Hepatocyte (in vitro differentiated cells): ENCODE data around the gene COL4A1. TPM values are rescaled to one million over a fixed set of nuclear protein-coding genes. Genes with fewer than 3 reads are reported as not detected.

ENCODE experiments used
- DNase-seq: peaks from one replicate; pipeline ENCODE4 v3.0.0-alpha.2; 2016; ENCODE audit warnings: low spot score
- H2AFZ ChIP-seq: fragments of 200-600 bp; sonication (generic); 2 replicates; pipeline ENCODE4 v1.6.0; 2016; ENCODE audit warnings: antibody characterized with exemption, mild to moderate bottlenecking
- H3K27ac ChIP-seq: fragments of 200-600 bp; sonication (generic); 2 replicates; pipeline ENCODE4 v1.5.1; 2016; ENCODE audit warnings: mild to moderate bottlenecking
- H3K27me3 ChIP-seq: fragments of 200-600 bp; sonication (generic); 2 replicates; pipeline ENCODE4 v1.6.1; 2016
- H3K36me3 ChIP-seq: fragments of 200-600 bp; sonication (generic); replicated peaks from 2 replicates; pipeline ENCODE4 v1.5.1; 2016; ENCODE audit warnings: low read depth; ENCODE audit not compliant: insufficient read depth
- H3K4me1 ChIP-seq: fragments of 200-600 bp; sonication (generic); 2 replicates; pipeline ENCODE4 v1.5.1; 2016; ENCODE audit warnings: mild to moderate bottlenecking, moderate library complexity; ENCODE audit not compliant: insufficient read depth
- H3K4me2 ChIP-seq: fragments of 200-600 bp; sonication (generic); 2 replicates; pipeline ENCODE4 v1.6.0; 2016
- H3K4me3 ChIP-seq: fragments of 200-600 bp; sonication (generic); 2 replicates; pipeline ENCODE4 v1.5.1; 2016; ENCODE audit warnings: mild to moderate bottlenecking
- H3K79me2 ChIP-seq: fragments of 200-600 bp; sonication (generic); 2 replicates; pipeline ENCODE4 v1.6.0; 2017; ENCODE audit warnings: mild to moderate bottlenecking
- H3K9me2 ChIP-seq: fragments of 200-600 bp; sonication (generic); replicated peaks from 2 replicates; pipeline ENCODE4 v1.6.0; 2017; ENCODE audit warnings: mild to moderate bottlenecking; ENCODE audit not compliant: insufficient read depth
- H3K9me3 ChIP-seq: fragments of 200-600 bp; sonication (generic); 2 replicates; pipeline ENCODE4 v1.5.1; 2016; ENCODE audit warnings: low read depth, mild to moderate bottlenecking
- H4K20me1 ChIP-seq: fragments of 200-600 bp; sonication (generic); 2 replicates; pipeline ENCODE4 v1.6.0; 2016; ENCODE audit warnings: mild to moderate bottlenecking; ENCODE audit not compliant: insufficient read depth, poor library complexity, severe bottlenecking
- CTCF ChIP-seq: fragments of 200-600 bp; sonication (generic); IDR thresholded peaks from 2 replicates; pipeline ENCODE4 v1.5.1; 2016; ENCODE audit warnings: antibody characterized with exemption, mild to moderate bottlenecking; ENCODE audit not compliant: poor library complexity
- EZH2 ChIP-seq: fragments of 200-600 bp; sonication (generic); IDR thresholded peaks from 2 replicates; pipeline ENCODE4 v1.6.1; 2016; ENCODE audit warnings: antibody characterized with exemption, mild to moderate bottlenecking, borderline replicate concordance
- EZH2phosphoT487 ChIP-seq: fragments of 200-600 bp; sonication (generic); IDR thresholded peaks from one replicate; pipeline ENCODE4 v1.6.1; 2018; ENCODE audit warnings: antibody characterized with exemption, mild to moderate bottlenecking, low read depth, moderate library complexity; ENCODE audit not compliant: unreplicated experiment, severe bottlenecking
- WGBS: methylation state at CpG from one replicate; pipeline ENCODE4 v1.1.6; 2016; ENCODE audit warnings: low lambda C conversion rate; ENCODE audit errors: missing lambda C conversion rate; 5-methylcytosine and 5-hydroxymethylcytosine counted together
- polyA plus RNA-seq: library from polyadenylated mRNA; unstranded; fragments of >200 nt; fragmentation: Nextera tagmentation; extraction: Ambion mirVana; gene quantifications from 2 replicates; pipeline ENCODE4 v1.2.1, GENCODE V29; 2016
- total RNA-seq: library from RNA; depleted of rRNA; stranded (reverse); fragments of >200 nt; gene quantifications from 2 replicates; pipeline ENCODE4 v1.2.3, GENCODE V29; 2014

COL4A1 gene
- total and polyA plus RNA-seq, 2 experiments from 2014 or later = 138 to 269 TPM

GRCh38 chr13:110280985-110281688, 25.8 kb downstream of the COL4A1 start:
- no peak overlapping the region for H3K4me2 ChIP-seq
- H4K20me1 ChIP-seq = no peaks in the 10 kb centered on the region
- no peaks in the 10 kb centered on the region for H3K9me2 ChIP-seq
- no peaks in the 10 kb centered on the region for H3K27me3 ChIP-seq
- H3K4me1 ChIP-seq = no peaks in the 10 kb centered on the region
- H2AFZ ChIP-seq = no peak overlapping the region
- H3K4me3 ChIP-seq = no peak overlapping the region
- TF ChIP-seq CTCF (no peak), EZH2phosphoT487 (no peak), EZH2 (no peak)
- H3K9me3 ChIP-seq = no peaks in the 10 kb centered on the region
- H3K27ac ChIP-seq = no peak overlapping the region
- WGBS = 86% methylated on average over 7 of the region's 7 CpGs
- peaks cover 28% of the 10 kb centered on the region for H3K79me2 ChIP-seq
- H3K36me3 ChIP-seq = no peaks in the 10 kb centered on the region
- DNase-seq = no peak

GRCh38 chr13:110280231-110280813, 26.6 kb downstream of the COL4A1 start:
- WGBS = 91% methylated on average over 9 of the region's 9 CpGs
- no peaks in the 10 kb centered on the region for H3K27me3 ChIP-seq
- no peak for TF ChIP-seq CTCF
- no peak for TF ChIP-seq EZH2
- no peaks in the 10 kb centered on the region for H4K20me1 ChIP-seq
- no peak overlapping the region for H2AFZ ChIP-seq
- no peak overlapping the region for H3K4me2 ChIP-seq
- H3K79me2 ChIP-seq = peaks cover 31% of the 10 kb centered on the region
- no peak overlapping the region for H3K4me3 ChIP-seq
- no peaks in the 10 kb centered on the region for H3K9me2 ChIP-seq
- no peak overlapping the region for H3K27ac ChIP-seq
- H3K4me1 ChIP-seq = no peaks in the 10 kb centered on the region
- no peaks in the 10 kb centered on the region for H3K9me3 ChIP-seq
- no peaks in the 10 kb centered on the region for H3K36me3 ChIP-seq
- DNase-seq = no peak

GRCh38 chr13:110279684-110280083, 27.3 kb downstream of the COL4A1 start:
- Histone ChIP-seq H3K27ac (no peak overlapping the region), H3K79me2 (peaks cover 31% of the 10 kb centered on the region)

More at GRCh38 chr13:110279684-110280083, 27.3 kb downstream of the COL4A1 start:
- no peak for DNase-seq
- Histone ChIP-seq H3K9me3 (no peaks in the 10 kb centered on the region), H3K27me3 (no peaks in the 10 kb centered on the region), H4K20me1 (no peaks in the 10 kb centered on the region), H3K36me3 (no peaks in the 10 kb centered on the region), H3K4me1 (no peaks in the 10 kb centered on the region), H3K4me2 (no peak overlapping the region), H2AFZ (no peak overlapping the region), H3K9me2 (no peaks in the 10 kb centered on the region), H3K4me3 (no peak overlapping the region)
- TF ChIP-seq EZH2 = no peak
- TF ChIP-seq CTCF = no peak
- TF ChIP-seq EZH2phosphoT487 = no peak
- WGBS = 92% methylated on average over 4 of the region's 4 CpGs
